ENCODE measurements around the gene ERBB4.

ERBB4 gene

DNA sequence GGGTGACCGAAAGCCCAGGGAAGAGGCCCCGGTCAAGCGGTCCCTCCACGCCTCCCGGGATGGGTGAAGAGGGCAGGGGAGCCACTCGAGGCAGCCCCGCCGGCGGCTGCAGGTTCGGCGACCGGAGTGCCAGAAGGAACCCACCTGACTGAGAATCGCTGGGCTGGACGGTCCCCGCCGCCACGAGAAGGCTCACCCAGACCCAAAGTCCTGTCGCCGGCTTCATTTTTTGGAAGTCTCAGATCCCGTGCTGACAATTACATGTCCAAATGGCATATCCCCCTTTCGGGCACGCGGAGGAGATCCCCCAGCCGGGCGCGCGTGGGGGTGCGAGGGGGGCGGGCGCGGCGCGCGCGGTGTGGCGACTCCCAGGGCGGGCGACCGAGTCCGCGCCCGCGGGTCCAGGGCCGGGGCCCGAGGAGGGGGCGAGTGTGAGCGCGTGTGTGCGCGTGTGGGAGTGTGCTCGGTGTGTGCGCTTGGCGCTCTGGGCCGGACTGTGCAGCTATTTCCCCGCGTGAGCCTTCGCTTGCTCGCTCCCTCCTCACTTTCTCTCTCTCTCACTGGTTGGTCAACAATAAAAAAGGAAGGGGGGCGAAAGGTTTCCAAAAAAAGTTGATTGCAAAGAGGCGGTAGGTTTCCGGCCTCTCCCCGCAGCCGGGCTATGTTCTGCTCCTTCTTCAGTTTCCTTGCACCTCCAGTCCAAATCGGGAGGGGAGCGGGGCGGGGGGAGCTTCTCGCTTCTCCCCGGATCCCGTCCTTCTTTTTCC, at the start of gene ERBB4:
TSS of gene ERBB4 (minus strand) at position 498 of the 767 bp plus-strand sequence. CDS start at position 226, 272 bp downstream.
- no peak for DNase-seq (ENCODE audit: low spot score)

DNA sequence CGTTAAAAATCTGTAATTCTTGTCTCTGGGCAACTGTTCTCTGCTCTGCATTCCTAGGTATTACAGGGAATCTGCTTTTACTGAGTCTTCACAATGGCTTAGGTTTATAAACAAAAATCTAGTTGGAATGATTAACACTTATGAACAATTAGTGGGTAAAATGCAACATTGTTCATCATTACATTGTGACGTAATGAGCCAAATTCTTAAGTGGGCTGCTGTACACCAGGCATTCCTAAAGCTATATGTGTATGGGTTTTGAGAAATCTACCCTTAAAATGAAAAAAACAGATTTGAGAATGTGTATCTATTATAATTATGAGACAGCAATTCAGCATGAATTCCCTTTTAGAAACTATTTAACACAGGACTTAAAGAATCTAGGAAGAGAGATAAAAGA, 41.5 kb upstream of the ERBB4 start:
- no peak for DNase-seq (ENCODE audit: low spot score)

DNA sequence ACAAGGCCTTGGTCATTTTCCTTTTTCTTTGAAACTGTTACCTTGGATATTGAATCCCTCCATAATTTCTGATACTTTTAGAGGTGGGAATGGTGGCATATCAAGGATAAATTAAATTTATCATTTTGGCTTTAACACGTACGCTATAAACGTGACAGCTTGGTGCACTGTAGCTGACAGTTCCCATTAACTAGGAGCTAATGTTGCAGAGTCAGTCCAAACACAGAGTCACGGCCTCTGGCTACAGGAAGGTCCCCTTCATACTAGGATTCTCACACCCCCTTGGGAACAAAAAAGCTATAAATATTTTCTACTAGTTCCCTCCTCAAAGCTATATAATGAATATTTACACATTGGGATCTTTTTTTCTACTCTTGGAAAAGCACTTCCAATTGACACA, 17.7 kb upstream of the ERBB4 start:
- no peak for DNase-seq (ENCODE audit: low spot score)

DNA sequence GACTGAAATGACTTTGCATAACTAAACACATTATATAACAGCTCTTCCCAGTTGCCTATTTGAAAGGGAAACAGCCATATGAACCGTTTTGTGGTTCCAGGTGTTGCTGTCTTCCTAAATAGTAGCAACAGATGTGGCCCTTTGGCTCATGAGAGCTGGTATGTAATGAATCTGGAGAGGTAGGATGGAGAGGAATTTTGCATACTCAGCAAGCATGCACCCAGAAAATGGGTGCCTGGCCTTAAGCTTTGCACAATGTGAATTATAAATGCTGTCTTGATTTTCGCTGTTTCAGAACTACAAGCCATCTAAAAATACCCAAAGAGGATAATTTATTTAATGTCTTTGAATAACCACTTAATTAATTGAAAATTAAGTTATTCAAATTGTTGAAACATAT, 15.6 kb upstream of the ERBB4 start:
- DNase-seq (ENCODE audit: low spot score), result no peak

DNA sequence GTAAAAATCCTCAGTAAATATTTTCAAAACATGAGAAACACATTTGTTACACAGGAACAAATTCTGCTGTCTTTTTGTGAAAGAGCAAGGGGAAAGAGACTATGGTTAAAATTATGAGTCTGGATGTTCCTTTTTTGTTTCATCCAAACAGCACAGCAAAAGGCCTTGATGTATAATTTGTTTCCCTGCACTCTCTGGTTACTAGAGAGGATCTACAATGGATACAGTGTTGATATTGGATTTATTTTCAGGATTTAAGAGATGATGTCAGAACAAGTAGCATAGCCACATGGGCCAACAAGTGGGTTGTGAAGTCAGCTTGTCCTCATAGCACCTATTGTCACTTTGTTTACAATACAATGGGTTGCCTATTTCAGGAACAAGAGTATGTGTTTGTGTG, 11.3 kb upstream of the ERBB4 start:
- DNase-seq (ENCODE audit: low spot score), result no peak

DNA sequence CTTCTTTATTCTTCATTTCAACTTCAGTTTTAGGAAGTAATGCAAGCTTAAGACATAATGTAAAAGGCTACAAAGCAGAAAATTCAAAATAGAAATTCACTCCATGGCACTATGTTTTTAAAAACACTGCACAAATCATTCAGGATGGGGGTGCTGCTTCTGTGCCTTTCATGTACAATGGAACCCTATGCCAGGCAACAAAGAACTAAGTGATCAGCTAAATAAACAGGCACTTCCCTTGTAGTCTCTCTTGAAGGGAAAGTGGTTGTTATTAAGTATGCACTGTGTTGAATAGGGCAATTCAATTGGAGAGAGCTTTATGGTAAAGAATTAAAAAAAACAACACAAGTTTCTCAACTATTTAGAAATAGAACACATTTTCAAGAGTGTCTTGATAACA, 10.9 kb upstream of the ERBB4 start:
- DNase-seq (ENCODE audit: low spot score), result peak; percentile 47

DNA sequence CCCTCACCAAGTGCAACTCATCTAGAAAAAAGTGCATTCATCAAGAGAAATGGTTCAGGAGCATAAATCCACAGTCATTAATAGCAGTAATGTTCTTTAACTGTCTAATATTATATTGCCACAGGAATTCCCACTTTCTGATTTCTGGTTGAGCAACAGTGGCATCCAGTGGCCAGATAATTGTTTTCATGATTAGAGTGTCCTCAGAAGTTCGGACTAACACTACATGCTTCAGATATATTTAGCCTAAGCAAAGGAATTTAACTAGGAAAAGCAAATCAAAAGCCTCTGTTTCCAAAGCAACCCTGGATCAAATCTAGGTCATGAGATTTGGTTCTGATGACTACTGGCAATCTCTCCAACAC, 9.8 kb upstream of the ERBB4 start:
- peak; percentile 20 for DNase-seq (ENCODE audit: low spot score)

DNA sequence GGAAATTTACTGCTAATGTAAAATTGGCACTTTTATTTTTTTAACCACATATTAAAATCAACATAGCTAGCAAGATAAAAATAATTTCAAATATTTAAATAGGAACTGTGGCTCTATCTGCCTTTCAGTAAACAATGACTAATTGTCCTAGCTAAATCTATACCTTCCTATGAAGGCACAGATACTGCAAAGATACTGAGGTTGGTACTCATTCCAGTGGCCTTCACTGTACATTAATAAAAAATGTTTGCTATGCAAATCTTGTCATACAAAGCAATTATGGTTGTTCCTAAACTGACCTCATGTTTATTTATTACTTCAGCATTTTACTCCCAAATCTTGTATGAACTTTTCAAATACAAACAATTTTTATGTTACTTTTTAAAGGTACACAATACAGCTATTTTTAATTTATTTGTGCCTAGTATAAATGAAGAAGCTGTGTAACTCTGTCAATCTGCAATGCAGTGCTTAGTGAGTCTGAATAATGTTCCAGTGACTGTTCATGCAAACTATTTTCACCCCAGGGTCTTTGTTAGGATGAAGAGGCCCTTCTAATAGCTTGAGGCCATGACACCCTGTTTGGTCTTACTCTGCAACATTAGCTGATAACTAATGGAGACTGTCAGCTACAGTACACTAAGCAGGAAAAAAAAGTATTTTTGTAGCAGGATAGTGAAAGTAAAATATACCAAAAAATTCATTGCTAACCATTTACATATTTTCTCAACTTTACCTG, 9.3 kb upstream of the ERBB4 start:
- no peak for DNase-seq (ENCODE audit: low spot score)

DNA sequence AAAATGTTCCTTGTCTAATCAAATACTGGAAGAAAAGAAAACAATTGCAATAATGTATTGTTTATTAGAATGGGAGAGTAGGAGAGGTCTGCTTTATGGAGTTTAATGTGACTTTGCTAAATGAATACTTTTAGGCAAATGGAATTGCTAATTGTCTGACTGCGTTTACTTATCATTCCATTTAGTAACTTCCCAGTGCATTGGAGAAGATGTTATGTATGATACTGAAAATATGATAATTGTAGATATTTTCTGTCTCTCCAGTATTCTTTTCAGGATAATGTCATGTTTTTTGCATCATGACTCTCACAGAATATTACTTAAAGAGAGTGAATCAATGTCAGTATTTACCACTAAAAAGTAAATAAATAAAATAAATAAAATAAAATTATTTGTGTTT, 8.1 kb upstream of the ERBB4 start:
- DNase-seq (ENCODE audit: low spot score), result no peak

DNA sequence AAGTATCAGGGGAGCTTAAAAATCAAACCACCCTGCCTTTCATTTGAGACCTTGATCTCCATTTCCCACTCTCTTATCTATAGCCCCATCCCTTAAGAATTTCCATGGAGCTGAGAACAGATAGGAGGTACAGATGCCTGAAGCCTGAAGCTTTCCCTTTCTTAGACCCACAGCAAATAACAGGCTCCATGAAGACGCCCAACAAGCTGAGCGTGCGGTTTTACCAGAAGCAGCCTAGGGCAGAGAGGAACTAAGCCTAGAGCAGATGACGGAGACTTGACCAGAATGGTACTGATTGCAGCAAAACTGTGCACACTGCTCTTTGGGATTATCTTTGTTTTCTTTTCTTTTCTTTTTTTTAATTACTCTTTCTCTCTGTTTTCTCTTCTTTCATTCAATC, 1.7 kb upstream of the ERBB4 start:
- no peak for DNase-seq (ENCODE audit: low spot score)

DNA sequence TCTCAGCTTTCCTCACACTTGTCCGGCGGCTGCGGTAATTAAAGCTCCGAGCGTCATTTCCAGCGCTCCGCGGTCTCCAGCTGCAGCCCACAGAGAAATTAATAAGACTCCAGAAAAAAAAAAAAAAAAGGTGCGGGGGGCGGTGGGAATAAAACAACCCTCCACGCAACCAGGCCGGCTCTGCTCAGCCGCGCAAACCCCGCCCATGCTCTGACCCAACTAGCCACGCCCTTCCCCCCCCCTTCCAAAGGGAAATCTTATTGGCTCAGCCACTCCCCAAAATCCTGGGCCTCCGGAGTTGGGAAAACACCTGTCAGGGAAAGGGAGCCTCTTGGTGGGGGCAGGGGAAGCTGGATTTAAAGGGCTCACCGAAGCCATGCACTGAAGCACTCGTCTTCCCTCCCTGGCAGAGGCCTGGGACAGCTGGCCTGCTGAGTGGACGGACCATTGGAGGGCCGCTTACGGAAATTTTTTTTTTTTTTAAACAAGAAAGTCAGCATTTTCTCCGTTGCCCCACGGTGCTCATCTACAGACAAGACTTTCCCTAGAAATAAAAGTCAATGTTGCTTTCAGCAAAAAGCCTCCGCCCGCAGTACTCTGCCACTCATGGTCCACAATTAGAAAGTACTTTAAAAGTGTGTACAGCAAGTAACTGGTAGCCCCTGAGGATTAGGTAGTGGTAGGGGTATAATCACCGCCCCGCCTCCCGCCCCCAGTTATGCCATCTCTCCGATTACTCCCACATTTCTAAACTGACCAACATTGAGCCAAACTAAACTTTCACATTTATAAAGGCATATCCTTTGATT, 674 bp upstream of the ERBB4 start:
- no peak for DNase-seq (ENCODE audit: low spot score)

DNA sequence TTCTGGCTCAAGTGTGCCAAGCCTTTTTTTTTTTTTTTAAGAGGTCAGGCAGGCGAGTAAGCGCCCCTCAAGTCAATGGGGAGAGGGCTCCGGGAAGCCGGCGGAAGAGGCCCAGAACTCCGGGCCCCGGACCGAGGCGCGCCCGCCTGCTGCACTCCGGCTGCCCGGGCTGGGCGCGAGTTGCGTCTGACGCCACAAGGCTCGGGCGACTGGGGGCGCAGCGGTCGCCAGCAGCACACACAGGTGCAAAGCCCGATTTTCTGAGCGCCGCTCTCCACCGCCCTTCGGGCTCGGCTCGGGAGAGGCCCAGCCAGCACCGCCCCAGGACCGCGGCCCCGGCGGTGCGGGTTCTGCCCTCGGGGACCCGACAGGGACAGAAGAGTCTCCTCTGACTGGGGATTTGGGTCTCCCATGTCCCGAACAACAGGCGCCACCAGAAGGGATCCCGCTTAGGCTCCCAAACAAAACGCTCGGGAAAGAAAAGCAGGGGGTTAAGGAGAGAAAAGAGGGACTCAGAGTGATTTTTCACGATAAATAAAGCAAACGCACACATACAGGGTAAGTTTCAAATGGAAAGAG, 787 bp downstream of the ERBB4 start:
- DNase-seq (ENCODE audit: low spot score), result no peak

DNA sequence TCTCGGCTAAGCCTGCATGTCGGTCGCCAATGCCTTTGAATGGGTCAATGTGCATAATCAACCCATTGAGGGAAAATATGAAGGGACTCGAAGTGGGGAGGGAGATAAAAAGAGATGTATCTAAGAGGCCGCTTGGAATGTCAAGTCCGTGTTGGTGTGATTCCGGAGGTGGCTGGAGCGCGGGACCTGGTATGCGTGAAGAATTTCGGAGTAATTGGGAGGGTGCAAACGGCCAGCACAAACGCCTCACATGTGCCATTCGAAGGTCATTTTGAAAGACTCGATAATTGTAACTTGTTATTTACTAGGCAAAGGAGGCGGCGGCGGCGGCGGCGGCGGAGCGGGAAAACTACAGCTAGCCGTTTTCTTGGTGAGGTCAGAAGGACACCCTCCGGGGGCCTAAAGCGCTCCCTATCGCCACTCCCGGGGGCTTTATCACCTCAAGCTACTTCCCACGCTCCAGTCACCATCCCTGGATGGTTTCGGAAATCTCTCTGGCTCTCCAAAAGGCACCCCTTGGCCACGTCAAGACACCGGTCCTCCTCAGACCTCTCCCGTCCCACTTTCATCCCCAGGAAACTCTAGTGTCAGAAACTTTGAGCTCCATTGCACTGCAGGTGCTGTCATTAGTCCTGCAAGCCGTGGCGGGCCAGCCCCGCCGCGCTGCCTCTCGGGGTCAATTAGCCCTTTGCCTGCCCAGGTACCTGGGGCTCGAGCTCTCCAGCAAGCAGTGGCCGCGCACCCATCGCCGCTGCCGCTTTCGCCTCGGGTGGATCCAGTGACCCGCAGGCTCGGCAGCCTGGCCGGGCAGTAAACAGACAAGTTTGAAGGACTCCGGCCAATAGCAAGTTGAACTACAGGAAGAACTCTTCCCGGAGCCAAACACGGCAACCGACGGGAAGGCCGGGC, 1.5 kb downstream of the ERBB4 start:
- DNase-seq (ENCODE audit: low spot score), result no peak

DNA sequence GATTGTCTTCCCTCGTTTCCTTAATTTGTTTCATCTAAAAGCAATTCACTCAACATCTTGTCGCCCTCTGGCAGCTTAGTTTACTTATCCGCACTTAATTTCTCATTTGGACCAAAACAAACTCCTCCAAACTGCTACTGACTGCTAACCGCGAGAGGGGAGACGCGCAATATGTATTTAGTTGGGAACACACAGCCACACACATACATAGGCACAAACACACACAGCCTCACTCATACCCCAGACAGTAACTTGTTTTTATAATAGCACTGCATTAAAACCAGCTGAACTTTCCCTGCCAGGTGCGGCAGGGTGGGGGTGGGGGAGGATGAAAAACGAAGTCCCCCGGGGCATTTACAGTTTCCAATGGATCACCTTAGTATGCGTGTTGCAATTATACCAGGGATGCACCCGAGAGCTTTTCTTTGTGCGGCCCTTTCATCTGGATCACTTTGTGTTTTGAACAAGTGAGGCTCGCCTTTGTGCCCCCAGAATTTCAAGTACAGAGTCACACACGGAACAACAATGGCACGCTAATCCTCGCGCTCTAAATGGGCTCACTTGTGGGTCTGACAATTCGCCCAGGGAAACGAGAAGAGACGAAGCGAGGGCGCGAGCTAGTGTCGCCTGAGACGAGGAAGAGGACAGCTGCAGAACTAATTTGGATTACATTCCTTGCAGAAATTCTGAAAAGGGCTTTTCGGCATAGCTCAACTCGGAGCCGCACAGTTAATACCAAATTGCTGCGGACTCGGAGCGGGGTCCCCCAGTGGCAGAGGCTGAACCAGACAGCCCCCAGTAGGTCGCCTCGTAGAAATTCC, 2.4 kb downstream of the ERBB4 start:
- DNase-seq (ENCODE audit: low spot score), result no peak

DNA sequence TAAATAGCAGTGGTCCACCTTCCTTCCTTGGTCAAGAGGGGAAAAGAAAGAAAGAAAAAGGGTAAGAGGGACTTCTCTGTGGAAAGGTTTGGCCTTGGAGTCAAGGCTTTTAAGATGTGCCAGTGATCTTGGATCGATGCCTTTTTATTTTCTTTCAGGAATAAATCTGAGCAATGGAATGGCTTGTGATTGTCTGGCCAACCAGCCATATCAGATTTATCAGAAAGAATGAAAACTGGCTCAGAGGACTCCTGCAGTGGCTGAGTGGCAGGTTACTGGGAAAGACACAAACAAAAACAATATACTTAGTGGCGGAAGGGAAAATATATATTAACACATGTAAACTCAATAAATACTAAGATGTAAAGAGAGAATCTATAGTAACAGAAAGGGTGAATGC, 4.3 kb downstream of the ERBB4 start:
- DNase-seq (ENCODE audit: low spot score), result no peak

DNA sequence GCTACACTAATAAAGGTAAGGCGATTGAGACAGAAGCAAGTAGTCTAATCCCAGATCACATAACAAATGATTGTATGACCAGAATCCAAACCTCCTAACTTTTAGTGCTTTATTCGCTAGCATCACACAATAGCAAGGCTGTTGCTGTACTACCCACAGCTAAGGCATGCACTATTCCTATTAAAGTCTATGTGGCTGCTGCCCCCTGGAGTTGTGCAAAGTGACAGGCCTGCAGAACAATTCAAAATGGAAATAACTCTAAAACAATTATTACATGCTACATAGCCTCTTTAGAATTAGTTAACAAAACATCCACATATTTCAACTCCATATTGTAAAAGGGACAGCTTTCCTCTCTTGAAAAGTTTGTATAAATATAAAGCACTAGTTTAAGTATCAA, 6.0 kb downstream of the ERBB4 start:
- no peak for DNase-seq (ENCODE audit: low spot score)

DNA sequence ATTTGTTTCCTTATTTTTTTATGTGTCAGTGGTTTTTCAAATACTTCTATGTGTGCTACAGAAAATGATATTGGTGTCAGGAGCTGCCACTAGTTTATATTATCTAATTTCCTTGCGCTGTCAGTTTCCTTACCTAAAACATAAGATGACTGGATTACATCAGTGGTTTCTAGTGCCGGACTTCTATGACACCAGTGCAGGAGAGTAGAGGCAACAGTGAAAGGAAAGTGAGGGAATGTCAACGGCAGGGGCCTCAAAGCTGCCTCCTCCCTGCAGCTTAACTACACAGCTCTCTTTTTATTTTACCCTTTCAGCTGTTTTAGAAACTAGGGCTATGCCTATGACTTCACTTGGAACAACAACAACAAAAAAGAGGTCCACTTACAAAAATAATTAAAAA, 6.5 kb downstream of the ERBB4 start:
- DNase-seq (ENCODE audit: low spot score), result no peak

DNA sequence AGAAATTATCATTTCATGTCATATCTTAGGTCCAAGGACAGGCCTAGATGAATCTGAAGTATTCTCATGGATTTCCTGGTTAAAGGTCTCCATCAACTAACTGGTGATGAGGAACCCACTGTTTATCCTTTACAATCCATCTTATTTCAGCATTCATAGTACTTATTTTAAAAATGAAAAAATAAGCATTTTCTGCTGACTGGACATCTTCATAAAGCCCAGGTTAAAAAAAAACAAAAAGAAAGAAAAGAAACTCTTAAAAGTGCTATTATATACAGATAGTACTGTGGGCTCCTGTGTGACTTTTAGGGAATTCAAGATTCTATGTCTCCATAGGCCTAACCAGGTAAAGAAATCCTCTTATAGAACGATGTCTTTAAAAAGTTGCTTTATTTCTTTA, 7.1 kb downstream of the ERBB4 start:
- no peak for DNase-seq (ENCODE audit: low spot score)

DNA sequence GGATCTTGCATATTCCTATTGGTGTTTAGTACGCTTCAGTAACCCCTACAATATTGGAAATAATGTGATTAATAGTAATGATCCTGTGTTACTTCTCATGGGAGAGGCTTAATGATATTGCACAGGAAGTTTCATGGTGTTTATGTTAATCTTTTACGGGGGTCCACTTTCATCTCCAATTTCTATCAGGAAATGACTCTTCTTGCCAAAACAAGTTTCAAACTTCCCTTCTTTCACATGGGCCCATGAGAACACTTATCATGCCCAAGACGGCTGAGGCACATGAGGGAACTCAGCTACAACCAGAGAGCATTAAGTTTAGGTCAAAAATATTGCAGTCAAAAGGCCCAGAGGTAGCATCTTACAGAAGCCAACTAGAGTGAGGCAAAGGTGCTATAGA, 7.6 kb downstream of the ERBB4 start:
- DNase-seq (ENCODE audit: low spot score), result no peak

DNA sequence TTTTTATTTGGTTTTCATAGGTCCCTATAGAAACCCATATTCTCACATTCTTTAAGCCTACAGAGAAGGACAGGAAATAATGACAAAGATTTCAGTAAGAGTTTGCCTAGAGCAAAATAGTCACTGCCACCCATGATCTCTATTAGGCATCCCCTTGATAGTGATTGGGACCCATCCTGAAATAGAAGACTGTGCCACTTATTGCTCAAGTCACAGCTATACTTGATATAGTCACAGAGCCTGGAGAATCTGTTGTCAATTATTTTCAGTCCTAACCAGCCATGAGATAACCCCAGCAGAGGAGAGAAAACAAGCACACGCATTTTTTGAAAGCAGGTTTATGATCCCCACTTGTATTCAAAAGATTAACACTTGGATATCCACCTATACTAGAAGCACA, 8.2 kb downstream of the ERBB4 start:
- no peak for DNase-seq (ENCODE audit: low spot score)
